ENCODE results near the gene PTPRT. TPM values are rescaled to one million over a fixed set of nuclear protein-coding genes. Genes with fewer than 3 reads are reported as not detected.

The PTPRT gene
- total RNA-seq, 1 donor from 2014 or later: not detected

DNA sequence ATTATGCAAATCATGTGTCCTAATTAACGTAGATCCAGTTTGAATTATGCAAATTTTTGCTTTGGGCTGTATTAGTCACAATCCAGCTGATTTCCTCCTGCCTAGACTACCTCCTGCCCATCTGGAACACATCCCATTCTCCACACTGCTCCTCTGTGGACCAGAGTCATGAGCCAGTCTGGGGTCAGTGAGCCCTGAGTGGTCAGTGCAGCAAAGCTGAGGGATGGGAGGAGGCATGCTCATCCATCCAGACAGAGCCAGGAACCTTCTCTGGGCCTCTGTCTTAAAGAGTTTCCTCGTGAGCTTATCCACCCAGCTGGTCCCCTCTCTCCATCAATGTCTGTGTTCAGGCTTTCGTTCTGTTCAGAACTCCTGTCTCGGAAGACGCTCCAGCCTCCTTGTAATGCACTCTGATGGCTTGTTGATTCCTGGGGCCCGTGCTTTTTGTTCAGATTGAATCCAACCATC, 747.8 kb downstream of the PTPRT start:
- no peak for DNase-seq

DNA sequence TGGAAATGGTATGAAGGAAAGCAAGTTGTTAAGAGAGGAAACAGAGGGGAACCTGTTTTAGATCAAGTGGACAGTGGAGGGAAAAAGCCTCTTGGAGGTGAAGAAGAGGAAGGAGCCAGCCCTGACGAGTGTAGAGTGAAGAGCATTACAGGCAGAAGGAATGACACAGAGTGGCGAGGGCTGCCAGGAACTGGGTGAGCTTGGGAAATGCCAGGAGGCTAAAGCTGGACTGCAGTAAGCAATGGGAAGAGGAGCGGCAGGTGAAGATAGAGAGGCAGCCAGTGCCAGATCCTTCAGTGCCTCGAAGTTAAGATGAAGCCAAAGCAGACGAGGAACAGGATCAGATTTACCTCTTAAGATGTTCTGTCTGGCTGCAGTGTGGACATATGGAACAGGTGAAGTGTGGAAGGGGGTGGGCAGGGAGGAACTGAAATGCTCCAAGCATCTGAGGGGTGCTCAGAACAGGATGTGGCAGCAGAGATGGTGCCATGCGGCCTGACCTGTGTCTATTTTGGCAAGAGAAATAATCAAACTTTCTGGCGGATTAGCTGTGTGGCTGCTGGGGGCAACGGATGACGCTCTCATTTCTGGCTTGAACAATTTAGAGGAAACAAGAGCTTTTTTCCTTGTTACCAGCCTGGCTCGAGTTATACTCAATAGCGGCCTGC, 748.4 kb downstream of the PTPRT start:
- DNase-seq: no peak

DNA sequence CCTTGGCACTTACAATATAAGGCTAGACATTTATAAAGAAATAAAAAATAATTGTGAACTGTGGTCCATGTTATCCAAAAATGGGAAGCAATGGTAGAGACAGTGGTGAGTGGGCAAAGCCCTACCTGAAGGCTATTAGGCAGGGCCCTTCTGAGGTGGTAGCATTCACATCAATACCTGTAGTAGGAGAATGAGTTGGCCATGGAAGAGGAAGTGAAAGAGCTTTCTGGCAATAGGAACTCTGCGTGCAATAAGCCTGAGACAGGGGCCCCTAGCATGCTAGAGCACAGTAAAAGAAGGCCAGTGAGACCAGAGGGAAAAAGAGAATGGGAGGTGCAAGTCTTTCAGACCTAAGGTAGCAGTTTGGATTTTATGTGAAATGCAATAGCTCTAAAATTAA, 754.5 kb downstream of the PTPRT start:
- no peak for DNase-seq

DNA sequence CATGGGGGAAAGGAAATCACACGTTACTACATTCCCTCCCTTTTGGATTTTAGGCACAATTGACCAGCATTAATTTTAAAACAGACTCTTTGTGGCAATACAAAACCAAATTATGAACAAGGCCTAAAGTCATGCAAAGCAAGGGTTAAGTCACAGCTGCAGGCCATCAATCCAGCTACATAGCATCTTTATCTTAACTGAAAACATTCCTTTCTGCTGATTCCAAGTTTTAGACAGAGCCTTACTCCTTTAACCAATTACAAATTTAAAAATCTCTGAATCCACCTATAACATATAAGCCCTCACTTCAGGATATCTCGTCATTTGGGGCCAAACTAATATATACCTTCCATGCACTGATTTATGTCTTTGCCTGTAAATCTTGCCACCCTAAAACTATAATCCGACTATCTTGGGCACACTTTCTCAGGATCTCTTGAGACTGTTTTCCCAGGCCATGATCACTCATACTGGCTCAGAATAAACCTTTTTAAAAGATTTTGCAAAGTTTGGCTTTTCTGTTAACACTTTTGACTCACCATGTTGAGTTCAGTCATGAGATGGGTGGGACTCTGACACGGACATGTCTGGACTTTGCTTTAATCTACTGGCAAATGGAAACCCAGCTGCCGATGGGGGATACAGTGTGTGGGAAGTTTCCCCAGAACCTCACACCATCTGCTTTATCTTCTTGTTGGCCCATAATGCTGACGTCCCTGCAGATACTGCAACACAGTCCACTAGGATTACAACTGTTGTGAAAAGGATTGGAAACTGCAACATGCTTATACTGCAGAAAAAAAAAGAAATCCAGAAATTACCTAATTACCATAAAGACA, 757.0 kb downstream of the PTPRT start:
- no peak for DNase-seq

DNA sequence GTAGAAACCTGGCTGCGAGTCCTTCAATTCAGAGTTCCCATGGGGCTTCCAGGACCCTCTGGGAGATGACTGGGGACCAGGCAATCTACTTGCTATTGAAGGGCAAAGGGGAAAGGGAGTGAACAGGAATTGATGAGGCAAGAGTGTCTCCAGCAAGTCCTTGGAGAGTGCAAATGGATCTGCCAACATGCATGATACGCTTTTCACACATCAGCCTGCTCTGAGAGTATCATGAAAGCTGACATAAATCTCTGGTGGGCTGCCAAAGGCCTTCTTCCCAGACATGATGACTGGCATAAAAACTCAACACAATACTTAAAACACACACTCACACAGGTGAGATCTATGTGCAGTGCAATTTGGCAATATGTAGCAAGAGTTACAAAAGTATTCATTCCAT, 759.1 kb downstream of the PTPRT start:
- DNase-seq: no peak

DNA sequence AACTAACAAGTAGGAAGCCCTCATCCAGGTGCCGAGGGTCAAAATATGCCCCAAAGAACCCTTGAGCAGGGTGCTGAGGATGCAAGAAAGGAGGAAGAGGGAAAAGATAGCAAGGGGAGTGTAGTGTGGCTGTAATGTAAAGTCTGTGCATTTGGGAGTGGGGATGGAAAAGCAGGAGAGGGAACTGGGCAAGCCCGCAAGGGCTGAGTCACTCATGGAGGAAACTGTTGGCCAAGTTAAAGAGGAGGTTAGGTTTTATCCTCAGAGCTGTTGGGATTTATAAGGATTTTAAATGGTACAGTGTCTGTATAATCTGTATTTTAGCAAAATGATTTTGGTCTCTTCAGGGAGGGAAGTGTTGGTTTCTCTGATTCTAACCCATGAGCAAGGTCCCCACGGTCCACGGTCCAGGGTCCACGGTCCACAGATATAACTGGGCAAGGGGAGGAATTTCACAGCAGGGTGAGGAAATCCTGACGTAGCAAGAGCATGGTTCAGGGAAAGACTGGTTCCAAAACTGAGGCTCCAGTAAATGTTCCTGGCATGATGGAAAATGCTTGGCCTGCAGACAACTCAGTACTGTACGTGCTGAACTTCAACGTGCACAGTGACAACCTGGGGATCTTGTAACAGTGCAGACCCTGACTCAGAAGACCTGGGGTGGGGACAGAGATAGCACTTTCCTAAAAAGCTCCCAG, 759.8 kb downstream of the PTPRT start:
- DNase-seq: no peak

DNA sequence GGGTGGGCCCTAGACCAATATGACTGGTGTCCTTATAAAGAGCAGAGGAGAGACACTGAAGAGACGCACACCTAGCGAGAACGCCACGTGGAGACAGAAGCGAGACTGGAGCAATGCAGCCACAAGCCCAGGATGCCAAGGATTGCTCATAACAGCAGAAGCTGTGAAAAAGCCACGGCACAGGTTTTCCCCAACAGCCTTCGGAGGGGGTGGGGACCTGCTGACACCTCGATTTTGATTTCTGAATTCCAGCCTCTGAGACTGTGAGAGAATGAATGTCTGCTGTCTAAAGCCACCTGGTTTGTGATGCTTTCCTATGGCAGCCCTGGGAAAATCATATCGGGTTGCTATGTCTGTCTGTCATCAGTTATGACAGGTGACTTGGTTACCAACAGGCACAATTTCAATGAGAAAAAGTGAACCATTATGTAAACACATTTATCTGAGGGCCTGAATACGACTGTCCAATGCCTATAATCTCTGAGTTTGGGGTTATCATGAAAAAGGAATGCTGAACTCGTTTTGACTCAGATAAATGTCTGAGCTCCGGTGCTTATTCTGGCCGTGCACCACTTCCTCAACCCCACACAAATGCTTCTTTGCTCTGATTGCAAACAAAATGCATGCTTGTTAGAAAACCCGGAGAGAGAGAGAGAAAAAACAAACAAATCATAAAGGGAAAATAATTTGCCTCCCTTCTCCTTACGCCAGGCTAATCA, 769.7 kb downstream of the PTPRT start:
- DNase-seq: no peak

DNA sequence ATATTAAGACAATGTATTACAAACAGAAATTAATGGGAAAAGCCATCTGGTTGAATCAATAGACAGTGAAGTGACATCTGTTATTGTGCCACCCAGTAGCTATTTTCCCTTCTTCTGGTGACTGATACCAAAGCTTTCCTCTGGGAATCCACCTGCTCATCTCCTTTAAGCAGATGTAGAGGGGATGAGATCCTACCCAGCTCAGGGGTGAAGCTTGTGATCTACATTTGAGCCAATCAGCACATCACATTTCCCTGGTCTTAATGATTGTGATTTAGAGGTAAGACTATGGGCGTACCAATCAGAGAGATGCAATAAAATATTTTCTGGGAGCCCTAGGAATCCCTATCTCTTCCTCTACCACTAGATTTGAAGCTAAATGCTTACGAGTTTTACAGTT, 782.9 kb downstream of the PTPRT start:
- no peak for DNase-seq

DNA sequence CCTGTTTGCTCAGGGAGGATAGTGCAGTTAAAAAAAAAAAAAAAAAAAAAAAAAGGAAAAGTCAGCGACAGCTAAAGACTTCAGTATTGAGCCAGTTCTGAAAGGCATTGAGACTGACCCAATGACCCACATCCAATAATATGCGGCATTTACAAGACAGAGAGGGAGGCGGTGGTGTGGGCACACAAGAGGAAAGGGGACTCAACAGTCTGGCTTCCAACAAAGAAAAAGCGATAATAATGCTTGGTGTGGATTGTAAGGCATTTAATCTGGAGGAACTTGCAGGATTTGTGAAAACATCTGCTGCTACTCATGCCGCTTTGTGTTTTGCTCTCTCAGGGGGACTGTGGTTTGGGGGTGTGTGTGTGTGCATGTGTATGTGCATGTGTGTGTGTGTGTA, 787.3 kb downstream of the PTPRT start:
- DNase-seq: no peak

DNA sequence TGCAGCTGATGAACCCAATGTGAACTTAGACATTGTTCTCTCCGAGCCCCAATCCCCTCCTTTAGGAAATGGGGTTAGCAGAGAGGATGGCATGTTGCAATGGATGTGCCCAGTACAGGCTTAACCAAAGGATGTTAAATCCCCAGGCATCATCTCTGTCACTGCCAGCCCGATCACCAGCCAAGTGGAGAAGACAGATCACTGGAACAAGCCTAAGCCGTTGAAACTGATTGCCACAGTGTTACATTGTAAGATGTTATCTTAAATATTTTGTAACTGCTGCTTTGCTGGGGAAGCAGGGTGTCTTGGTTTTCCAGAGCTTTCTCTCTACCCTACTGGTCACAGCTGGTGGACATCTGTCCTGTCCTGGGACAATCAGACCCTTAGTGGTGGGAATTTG, 788.1 kb downstream of the PTPRT start:
- DNase-seq: no peak

DNA sequence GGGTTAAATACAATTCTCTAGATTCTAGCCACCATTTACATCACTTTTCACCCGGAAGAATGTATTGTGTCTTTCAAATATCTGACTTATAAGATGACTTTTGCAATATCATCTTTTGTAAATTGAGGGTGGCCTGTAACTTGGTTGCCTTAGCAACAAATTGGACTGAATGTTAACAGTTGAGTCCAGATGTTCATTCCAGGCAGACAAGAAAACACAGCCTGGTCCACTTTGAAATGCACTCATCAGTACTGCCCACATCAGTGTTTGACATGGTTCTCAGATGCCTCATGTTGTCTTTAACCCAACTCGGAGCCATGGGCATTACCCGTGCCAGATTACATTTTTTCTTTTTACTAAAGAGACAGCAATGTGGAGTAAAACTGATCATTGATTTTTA, 789.9 kb downstream of the PTPRT start:
- DNase-seq: no peak

DNA sequence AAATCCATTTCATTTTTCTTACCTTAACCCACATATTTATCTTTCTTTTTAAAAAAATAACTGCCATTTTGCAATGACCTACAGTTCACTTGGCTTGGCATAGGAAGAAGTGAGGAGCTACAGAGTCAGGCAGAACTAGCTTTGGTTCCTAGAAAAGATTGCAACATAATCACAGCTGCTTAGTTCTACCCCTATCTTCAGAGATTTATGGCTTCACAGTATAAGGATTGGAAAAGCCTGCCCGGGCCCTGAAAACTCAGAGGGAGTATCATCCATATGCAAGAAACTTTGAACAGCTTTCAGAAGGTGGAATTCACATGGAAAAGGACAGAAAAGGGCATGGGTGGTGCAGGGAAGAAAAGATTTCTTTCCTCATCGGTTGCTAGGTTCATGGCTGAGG, 797.3 kb downstream of the PTPRT start:
- DNase-seq: no peak

DNA sequence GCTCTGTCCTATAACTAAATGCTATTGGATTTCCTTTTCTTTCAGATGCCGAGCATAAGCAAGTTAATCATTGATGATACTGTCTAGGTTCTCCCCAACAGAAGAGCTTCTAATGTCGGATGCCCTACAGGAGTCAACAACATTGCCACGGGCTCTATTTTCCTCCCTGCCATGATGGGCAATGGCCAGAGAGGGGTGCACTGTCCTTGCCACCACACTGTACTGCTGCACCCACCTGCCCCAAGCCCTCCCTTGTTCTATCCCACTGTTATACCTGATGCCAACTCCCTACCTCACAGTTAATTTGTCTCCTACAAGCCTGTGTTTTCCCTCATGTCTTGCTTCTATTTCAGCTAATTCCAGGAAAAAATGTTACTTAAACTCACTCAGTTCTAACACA, 797.9 kb downstream of the PTPRT start:
- DNase-seq: no peak

DNA sequence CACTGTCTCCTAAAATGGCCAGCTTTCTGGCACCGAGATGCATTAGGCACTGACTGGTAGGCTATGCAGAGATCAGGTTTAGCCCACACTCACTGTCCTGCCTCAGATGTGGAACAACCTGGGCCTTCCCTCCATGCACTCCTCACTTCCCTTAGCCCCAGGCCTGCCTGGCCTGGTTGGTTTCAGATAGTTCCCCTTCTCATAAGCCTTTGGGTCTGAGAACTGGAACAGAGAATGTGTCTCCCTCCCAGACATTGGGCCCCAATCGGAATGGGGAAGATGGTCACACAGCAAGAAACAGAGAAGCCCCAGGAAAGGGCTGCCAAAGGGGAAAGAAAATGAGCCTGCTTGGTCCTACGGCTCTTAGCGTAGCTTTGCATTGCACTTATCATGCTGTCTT, 809.4 kb downstream of the PTPRT start:
- no peak for DNase-seq

DNA sequence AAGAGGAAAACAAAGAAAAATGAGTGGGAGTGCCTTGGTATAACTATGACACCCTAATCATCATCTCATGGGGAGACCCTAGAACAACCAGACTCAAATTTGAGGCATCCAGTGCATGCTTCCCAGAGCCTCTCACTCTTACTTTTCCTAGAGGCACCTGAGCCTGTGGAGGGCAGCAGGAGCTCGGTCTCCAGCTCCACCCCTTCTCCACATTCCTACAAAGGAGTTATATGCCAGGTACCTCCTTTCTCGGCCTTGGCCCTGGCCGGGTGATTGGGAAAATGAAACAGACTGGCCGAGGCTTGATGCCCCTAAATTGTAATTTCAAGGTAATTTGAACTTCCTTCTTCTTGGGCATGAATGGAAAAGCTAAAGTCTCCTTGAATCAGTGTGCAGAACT, 810.3 kb downstream of the PTPRT start:
- no peak for DNase-seq

DNA sequence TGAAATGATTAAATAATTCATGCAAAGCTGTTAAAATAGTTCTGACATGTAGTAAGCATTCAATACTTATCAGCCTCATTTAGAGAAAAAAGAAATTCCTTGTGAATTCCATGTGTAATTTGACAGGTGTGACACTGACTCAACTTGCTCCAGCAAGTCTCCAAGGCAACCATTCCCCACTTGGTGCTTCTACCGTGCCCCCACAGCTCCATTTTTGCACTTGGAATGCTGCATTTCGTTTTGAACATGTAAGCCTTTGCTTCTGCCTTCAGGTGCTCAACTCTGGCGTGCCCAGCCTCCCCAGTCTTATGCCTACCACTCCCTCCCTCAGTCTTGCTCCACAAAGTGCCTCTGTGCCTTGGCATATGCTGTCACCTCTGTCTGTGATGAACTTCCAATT, 810.9 kb downstream of the PTPRT start:
- no peak for DNase-seq

DNA sequence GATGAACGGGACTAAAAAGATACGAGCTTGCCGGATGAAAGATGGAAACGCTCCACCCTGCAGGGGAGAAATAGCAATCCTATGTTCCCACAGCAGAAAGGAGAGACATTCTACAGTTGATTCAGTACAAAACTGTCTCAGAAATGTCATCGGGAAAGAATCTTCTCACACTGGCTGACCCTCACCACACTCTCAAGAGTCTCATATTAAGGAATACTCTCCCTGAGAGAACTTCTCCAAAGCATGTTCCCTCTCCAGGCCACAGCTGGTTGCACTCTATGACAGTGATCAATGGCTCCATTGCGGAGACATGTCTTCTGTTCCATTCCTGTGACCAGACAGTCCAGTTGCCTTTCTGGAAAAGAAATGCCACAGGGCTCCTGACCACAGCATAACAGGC, 813.6 kb downstream of the PTPRT start:
- DNase-seq: no peak

DNA sequence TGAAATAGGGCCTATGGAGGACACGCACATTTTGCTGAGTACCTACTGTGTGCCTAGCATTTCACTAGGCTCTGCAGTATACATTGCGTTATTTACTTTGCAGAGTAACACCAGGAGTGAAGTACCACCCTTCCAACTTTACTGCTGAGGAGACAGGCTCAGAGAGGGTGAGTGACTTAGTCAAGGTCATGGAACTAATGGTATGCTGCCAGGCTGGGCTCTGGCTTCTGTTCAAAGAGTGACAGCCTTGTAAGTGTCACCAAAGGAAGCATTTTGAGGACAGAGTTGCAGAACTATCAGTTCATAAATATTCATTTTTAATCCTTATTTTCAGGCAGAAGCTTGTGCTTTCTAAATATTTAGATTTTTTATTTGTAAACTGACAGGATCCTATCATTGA, 816.7 kb downstream of the PTPRT start:
- no peak for DNase-seq

DNA sequence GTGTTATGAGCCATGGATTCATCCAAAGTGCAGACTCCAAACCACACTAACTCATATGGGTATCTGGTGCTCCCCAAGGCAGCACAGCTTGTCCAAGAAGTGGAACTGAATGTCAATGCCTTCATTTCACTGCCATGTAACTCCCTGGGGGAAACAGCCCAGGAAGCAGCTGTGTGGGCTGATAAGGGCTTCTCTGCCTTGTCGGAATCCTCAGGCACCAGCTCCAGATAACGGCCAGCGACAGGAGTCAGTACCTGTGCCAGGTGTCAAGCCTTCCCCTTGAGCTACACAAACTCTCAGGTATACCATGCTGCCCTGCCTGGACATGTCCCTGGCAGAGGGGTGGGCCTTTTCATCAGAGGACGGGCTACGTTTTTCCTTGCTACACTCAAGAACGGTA, 819.6 kb downstream of the PTPRT start:
- no peak for DNase-seq

DNA sequence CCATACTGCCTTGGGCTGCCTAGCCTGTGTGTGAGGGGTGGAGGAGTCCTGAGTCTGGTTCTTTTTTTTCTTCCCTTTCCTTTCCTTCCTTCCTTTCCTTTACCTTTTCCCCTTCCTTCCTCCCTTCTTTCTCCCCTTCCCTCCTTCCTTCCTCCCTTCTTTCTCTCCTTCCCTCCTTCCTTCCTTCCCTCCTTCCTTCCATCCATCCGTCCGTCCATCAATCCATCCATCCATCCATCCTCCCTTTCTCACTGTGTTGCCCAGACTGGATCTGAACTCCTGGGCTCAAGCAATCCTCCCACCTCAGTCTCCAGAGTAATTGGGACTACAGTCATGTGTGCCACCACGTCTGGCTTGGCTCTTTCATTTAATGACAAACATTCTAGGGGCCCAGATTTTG, 820.8 kb downstream of the PTPRT start:
- no peak for DNase-seq

DNA sequence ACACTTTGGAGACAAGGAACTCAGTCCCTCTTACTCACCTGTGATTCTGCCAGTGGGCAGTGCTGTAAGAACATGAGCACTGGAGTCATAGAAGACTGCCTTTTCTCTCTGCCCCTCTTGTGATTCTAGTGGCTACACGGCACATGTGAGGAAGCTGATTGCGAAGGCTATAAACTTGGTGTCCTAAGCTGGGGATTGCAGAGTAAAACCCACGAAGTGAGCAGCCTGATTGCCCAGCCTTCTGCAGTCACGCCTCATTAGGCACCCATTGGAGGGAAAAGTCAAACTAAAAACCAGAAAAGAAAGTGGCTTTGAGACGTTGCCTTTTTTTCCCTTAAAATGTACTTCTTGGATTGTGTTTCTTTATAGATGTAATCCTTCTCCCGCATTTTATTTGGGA, 823.1 kb downstream of the PTPRT start:
- DNase-seq: no peak

DNA sequence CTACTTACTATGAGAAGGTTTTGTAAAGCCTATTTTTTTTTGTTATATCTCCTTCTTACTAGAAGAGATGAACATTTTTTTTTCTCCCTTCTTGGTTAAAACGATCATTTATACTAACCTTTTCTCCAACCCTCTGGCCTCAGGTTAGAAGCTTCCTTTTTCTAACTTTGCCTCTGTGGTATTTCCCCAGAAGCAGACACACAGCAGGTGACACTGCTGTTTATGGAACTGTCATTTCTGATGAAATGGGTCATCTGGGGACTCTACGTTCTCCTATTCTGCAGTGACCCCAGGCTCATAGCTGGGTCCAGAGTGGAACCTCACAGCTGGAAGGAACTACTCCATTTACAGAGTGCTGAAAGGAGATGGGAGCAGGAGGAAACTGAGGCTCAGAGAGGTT, 825.3 kb downstream of the PTPRT start:
- no peak for DNase-seq

DNA sequence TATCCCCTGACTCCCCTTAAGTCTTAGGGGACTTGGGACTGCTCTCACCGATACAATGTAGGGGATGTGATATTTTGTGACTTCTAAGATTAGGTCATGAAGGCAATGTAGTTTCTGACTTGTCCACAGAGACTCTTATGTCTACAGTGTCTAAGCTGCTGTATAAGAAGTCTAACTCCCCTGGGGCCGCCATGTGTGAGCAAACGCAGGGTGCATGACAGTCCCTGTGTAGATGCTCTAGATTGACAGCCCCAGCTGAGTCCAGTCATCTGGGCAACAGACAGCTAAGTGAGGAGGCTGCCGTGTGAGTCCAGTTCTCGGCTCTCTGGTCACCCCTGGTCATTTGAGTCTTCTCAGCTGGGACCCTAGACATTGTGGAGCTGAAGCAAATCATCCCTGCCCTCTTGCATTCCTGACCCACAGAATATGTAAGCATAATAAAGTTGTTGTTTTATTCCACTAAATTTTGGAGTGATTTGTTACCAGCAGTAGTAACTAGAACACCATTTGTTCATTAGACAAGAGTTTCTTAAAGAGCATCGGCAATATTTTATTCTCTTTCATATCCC, 828.2 kb downstream of the PTPRT start:
- no peak for DNase-seq

Measured in dermis blood vessel endothelial cell (primary cell).